ENCODE measurements around the gene SLC37A1.

DNA sequence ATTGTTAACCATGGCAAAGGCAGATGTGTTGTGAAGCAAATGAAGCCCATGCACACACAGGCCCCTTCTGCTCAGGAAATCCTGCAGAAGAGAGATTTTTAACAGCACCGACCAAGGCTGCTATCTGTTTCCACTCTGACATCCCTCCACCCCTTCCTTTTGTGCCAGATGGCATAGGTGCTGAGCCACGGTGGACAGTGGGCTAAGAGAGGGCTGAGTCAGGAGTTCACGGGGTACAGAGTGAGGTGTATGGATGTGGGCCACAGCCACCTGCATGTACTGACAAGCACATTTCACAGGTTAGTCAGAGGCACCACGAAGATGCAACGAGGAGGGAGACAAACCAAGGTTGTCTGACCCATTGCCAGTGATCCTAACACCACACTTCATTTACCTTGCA, 27.1 kb upstream of the SLC37A1 start:
- no peak for TF ChIP-seq ETV5 (CRISPR knock-in tag; IDR thresholded peaks at IDR 0.05; ENCODE audit: borderline replicate concordance)
- TF ChIP-seq AKAP8 (CRISPR knock-in tag; IDR thresholded peaks at IDR 0.05): no peak
- TF ChIP-seq XBP1 (CRISPR knock-in tag; IDR thresholded peaks at IDR 0.05): no peak
- no peak for TF ChIP-seq RAD51 (IDR thresholded peaks at IDR 0.05; ENCODE audit: borderline replicate concordance)
- no peak for TF ChIP-seq CREM (IDR thresholded peaks at IDR 0.05)
- no peak for TF ChIP-seq CREM (CRISPR knock-in tag; IDR thresholded peaks at IDR 0.05)

Data from HepG2 (cell line).